OCI-M2 (cell line): ENCODE measurements around the gene CDH22.

ENCODE experiments used
- DNase-seq: peaks from one replicate; lab custom pipeline; 2025; ENCODE audit not compliant: unreplicated experiment; lab: John Stamatoyannopoulos, UW

CDH22 gene

GRCh38 chr20:46308258-46309157 lies at the start of gene CDH22:
TSS of gene CDH22 (minus strand) at chr20:46308498. CDS start at chr20:46251294, 57,204 bp downstream.
- no peak for DNase-seq

DNA sequence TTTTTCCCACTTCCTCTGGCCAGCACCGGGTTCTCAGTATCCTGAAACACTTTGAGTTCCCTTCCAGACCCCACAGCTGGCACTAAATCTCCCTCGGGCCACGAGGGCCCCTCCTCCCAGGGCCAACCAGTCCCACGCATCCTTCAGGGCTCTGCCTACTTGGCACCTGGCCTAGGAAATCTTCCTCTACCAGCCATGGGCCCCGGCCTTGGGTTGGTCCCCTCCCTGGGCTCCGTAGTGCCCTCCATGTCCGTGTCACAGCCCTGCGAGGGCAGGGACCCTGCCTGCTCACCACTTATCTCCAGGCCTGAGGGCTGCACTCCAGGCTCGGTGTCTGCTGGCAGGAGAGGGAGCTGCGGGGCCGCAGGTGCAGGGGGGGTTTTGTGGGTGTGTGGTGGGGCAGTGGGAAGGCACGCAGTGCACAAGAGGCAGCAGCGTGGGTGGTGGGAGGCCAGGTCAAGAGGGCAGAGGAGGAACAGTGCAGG lies 48.8 kb upstream of the CDH22 start:
- DNase-seq = no peak

DNA sequence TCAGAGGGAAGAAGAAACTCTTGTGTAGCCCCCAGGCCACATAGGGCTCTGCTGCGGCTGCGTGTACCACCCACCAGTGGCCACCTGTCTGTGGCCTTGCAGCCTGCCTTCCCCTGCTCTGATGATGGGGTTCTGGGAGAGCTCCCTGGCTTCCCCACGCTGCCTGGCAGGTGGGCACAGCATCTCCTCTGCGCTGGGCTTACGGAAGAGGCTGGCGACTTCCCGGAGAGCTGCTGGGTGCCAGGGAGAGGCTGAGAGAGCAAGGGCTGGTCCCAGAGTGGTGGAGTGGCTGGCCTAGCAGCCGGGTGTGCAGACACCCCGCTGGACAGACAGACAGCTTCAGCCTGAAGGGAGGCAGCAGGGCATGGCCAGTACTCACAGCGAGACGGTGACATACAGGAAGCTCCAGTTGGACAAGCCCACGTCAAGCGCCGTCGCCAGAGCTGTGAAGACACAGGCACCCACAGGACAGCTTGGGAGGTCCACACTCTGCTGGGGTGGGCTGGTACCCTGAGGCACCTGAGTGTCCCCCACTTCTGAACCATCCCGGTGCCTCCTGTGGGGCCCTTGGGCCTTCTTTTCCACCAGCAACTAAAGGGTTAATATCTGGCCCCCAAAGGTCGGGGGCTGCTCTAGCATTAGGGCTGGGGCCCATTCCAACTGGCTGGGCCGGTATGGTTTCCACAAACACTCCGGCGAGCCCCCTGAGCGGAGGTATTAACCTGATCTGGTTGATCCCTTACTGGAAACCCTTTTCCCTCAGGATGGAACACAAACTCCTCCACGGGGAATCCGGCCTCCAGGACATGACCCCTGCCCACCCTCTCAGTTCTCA lies 48.1 kb upstream of the CDH22 start:
- DNase-seq = no peak

- no peak for DNase-seq
Measured at GRCh38 chr20:46355778-46356177, 47.5 kb upstream of the CDH22 start.

GRCh38 chr20:46354920-46355654 lies 46.8 kb upstream of the CDH22 start:
- no peak for DNase-seq

DNA sequence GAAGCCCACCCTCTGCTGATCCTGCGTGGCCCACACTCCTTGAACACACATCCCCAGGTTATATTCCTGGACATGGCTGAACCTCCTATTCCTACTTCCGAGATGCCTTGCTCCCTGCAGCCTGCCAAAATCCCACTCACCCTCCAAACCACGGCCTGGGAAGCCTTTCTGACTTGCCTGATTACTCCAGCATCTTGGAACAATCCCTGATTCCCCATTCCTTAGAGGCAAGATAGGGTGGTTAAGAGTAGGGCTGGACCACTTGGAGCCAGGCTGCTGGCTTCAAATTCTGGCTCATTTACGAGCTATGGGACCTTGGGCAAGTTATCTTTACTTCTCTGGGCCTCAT lies 45.9 kb upstream of the CDH22 start:
- no peak for DNase-seq

DNA sequence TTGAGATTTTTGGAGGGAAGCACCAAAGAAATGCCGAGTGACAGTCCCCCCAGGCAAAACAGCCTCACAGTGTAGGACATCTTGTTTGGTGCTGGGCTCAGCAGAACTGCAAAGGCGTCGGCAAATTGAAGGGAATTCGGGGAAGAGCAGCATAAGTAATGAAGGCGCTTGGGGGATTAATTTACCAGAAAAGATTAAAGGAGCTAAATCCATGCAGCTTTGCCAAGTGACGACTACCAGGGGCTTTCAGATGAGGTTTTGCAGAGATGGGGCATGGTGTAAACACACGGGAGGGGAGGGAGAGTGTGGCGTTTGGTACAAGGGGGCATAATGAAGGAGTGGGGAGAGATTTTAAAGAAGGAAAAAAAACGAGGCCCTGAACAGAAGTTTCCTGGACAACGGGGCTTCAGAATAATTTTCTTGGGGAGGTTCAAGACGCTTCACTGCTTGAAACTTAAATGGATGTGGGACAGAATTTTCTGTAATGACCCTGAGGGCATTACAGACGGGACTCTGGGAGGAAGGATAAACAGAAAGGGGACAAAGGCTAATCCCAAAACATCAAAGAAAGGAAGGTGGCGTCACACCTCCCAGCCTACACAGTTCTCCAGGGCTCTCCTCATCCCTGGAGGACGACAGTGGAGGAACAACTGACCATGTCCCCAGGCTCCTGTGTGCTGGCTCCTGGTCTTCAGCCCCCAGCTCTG lies 45.4 kb upstream of the CDH22 start:
- DNase-seq = no peak

GRCh38 chr20:46352370-46352938 lies 44.2 kb upstream of the CDH22 start:
- DNase-seq = no peak

DNA sequence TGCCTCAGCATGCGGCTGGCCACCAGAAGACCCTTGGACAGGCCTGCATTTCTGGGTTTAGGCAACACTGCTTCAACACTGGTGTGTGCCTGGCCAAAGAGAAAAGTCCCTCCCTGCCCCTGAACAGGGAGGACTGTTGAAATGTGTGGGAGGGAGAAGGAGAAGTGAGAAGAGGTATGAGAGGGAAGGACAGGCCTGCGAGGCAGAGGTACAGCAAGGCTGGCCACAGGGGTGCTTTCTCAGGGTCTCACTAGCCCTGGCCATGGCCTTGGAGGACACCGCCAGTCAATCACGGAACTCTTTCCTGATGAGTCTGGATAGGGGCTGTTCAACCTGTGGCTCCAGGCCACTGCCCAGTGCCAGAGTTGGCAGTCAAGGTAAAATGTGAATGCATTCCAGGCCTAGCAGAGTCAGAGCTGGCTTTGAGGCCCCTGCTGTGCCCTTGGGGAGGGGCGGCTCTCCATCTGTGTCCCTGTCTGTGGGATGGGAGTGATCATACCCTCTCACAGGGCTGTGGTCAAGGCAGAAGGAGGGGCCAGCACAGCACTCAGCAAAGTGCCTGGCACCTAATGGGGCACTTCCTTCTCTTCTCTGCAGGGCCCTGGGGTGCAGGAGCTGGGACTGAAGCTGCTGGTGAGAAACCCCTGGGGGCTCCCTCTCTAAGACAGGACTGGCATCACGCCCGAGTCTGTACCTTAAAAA lies 43.2 kb upstream of the CDH22 start:
- DNase-seq = no peak

- DNase-seq = no peak
Measured at GRCh38 chr20:46350986-46351267, 42.6 kb upstream of the CDH22 start.

DNA sequence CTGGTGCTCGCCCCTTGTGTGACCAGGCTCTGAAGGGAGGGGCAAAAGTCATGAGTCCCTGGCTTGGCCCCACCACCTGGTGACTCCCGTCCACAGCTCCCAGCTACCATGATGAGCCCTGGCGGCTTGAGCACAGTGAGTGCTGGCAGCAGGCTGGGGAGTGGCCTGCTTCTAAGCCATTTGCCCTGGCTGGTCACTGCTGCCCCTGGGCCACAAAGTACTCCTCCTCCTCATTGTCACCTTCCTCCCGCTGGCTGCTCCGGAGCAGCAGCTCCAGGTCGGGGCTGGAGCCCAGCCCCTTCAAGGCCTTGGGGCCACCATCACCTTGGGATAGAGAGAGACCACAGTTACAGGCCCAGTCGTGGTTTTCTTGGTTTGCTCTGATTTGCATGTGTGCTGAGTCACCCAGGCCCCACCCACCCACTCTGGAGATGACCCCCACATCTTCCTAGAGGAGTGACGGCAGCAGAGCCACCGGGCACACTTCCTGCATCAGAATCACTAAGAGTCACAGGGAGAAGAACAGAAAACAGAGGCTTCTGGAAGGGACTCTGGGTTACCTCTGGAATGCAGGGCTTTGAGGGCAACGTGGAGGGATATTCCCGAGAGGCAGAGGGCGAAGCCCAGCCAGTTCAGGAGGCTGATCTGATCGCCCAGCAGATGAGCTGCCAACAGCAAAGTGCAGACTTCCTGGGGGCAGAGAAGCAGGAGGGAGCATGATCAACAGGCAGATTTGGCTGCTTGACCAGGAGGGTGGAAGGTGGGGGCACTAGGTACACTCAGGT lies 42.1 kb upstream of the CDH22 start:
- no peak for DNase-seq

- DNase-seq = no peak
Measured at GRCh38 chr20:46349742-46350056, 41.4 kb upstream of the CDH22 start.

GRCh38 chr20:46349035-46349741 lies 40.9 kb upstream of the CDH22 start:
- DNase-seq = no peak

DNA sequence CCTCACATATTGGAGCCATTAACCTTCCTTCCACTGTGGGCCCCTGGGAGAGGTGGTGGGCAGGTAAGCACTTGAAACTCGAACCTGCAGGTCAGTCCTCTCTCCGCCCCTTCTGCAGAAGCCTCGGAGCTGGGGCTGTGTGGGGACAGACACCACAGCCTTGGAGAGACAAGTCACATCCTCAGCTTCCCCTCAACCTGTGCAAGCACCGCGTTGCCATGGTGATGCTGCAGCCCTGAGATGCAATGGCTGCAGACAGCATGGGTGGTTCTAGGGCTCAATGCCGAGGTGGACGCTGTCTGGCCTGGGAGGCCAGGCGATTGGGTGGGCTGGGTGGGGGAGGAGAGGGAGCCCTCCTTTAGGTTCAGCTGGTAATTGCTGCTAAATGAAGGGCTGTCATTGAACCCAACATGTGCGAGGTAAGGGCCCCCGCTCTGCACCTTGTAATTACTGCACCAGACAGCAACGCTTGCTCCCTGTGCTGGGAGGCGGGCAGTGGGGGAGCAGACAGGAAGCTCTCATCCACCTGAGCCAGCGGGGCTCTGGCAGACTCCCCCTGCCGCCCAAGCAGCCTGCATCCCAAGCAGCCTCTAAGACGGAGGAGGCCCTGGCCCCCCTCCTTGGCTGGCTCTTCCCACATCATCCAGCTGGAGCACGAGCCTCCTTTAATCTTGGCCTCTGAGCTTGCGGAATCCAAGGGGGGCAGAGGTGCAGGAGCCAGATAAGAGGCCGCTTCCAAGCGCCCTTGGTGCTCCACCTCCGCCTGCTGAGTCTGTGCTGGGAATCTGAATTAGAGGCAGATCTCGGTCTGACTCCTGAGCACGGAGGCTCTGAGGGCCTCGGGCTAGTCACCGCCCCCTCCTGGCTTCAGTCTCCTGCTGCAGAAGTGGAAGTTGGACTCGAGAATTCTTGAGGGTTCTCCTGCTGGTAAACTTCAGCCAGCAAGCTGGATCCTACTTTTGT lies 39.8 kb upstream of the CDH22 start:
- no peak for DNase-seq

DNA sequence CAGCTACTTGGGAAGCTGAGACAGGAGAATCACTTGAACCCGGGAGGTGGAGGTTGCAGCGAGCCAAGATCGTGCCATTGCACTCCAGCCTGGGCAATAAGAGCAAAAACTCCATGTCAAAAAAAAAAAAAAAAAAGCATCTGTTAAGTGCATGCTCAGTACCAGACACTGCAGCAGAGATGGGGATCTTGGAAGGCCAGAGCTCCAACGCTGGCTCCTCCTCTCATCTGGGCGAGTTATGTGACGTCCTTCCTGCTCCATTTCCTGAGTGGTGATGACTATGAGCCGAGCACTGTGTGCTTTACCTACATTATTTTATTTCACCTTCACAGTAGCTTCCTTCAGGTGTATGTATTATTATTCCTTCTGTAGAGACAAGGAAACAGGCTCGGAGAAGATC lies 38.5 kb upstream of the CDH22 start:
- no peak for DNase-seq

- DNase-seq = no peak
Measured at GRCh38 chr20:46344488-46345162, 36.3 kb upstream of the CDH22 start.

- no peak for DNase-seq
Measured at GRCh38 chr20:46343975-46344357, 35.7 kb upstream of the CDH22 start.
